Urinary bladder (tissue), 4 donors: ENCODE measurements around the gene GATC. TPM values are rescaled to one million over a fixed set of nuclear protein-coding genes. Genes with fewer than 3 reads are reported as not detected.

ENCODE experiments used
- DNase-seq: peaks from one replicate; pipeline ENCODE4 v3.0.0-alpha.2; 2015; ENCODE audit errors: extremely low spot score
- H3K27ac ChIP-seq: one replicate; pipeline ENCODE4 v1.5.1; 2013; ENCODE audit warnings: low read depth, mild to moderate bottlenecking, moderate library complexity
- H3K36me3 ChIP-seq: one replicate; pipeline ENCODE4 v1.6.1; 2013; ENCODE audit warnings: mild to moderate bottlenecking, moderate library complexity; ENCODE audit not compliant: insufficient read depth
- H3K4me1 ChIP-seq: one replicate; pipeline ENCODE4 v1.6.1; 2013; ENCODE audit warnings: mild to moderate bottlenecking, moderate library complexity; ENCODE audit not compliant: insufficient read depth
- H3K4me3 ChIP-seq: one replicate; pipeline ENCODE4 v1.5.1; 2013; ENCODE audit warnings: low read depth, low read length
- WGBS: extraction: QIAGEN DNeasy Blood & Tissue Kit; methylation state at CpG from one replicate; pipeline ENCODE4 v1.1.7; 2013; 5-methylcytosine and 5-hydroxymethylcytosine counted together
- polyA plus RNA-seq: library from polyadenylated mRNA; stranded (reverse); fragments of 200-250 nt; gene quantifications from one replicate; pipeline ENCODE4 v1.2.3, GENCODE V29; 2013
- small RNA-seq: library from RNA; depleted of rRNA; stranded (forward); fragments of <200 nt; gene quantifications from one replicate; pipeline ENCODE3, GENCODE V24; 2014
- total RNA-seq: library from RNA; depleted of rRNA; stranded (reverse); fragments of >200 nt; gene quantifications from one replicate; pipeline ENCODE4 v1.2.3, GENCODE V29; 2014
- donor health status: healthy with polysubstance abuse.
- donor health status: healthy.

GATC gene
- total and polyA plus RNA-seq, 2 donors, result 11.9 to 26.2 TPM

- peaks cover 12% of the 10 kb centered on the region for H3K36me3 ChIP-seq
- DNase-seq, result no peak
- no peak overlapping the region for H3K4me3 ChIP-seq
- H3K27ac ChIP-seq, result no peak overlapping the region
- H3K4me1 ChIP-seq, result no peaks in the 10 kb centered on the region
- 95% methylated on average over 8 of the region's 8 CpGs for WGBS
Observed at GRCh38 chr12:120508537-120508936, 62.3 kb downstream of the GATC start.

Small RNA genes lying within 50 kb of the gene (small RNA-seq; reads per million reads assigned to genes)
- not detected for gene RF00019

Other genes with a start within 250 kb of the GATC start
- gene RPLP0, start 245.3 kb upstream of the GATC start, total RNA-seq, result 1,987 TPM
- gene RPLP0, start 245.3 kb upstream of the GATC start, polyA plus RNA-seq, result 3,611 TPM
- gene PXN, start 180.7 kb upstream of the GATC start, total RNA-seq, result 32.4 TPM
- gene PXN, start 180.7 kb upstream of the GATC start, polyA plus RNA-seq, result 111 TPM
- gene RNU4-2, start 154.5 kb upstream of the GATC start, total RNA-seq, result under 0.01 TPM
- not detected for gene RNU4-2, start 154.5 kb upstream of the GATC start, polyA plus RNA-seq
- gene RNU4-1, start 153.2 kb upstream of the GATC start, total RNA-seq, result under 0.01 TPM
- not detected for gene RNU4-1, start 153.2 kb upstream of the GATC start, polyA plus RNA-seq
- gene SIRT4, start 144.1 kb upstream of the GATC start, total RNA-seq, result 2.3 TPM
- 1.8 TPM for gene SIRT4, start 144.1 kb upstream of the GATC start, polyA plus RNA-seq
- gene PLA2G1B, start 118.7 kb upstream of the GATC start, total RNA-seq, result 0.90 TPM
- 0.60 TPM for gene PLA2G1B, start 118.7 kb upstream of the GATC start, polyA plus RNA-seq
- gene MSI1, start 77.3 kb upstream of the GATC start, total RNA-seq, result 1.5 TPM
- gene MSI1, start 77.3 kb upstream of the GATC start, polyA plus RNA-seq, result 0.54 TPM
- 278 TPM for gene COX6A1, start 8.3 kb upstream of the GATC start, total RNA-seq
- 715 TPM for gene COX6A1, start 8.3 kb upstream of the GATC start, polyA plus RNA-seq
- 12.4 TPM for gene TRIAP1, start 60 bp upstream of the GATC start, total RNA-seq
- gene TRIAP1, start 60 bp upstream of the GATC start, polyA plus RNA-seq, result 21.4 TPM
- gene SRSF9, start 23.3 kb downstream of the GATC start, total RNA-seq, result 90.6 TPM
- gene SRSF9, start 23.3 kb downstream of the GATC start, polyA plus RNA-seq, result 80.0 TPM
- 247 TPM for gene DYNLL1, start 49.7 kb downstream of the GATC start, total RNA-seq
- gene DYNLL1, start 49.7 kb downstream of the GATC start, polyA plus RNA-seq, result 458 TPM
- 26.8 TPM for gene COQ5, start 82.7 kb downstream of the GATC start, total RNA-seq
- 25.0 TPM for gene COQ5, start 82.7 kb downstream of the GATC start, polyA plus RNA-seq
- gene RNF10, start 87.9 kb downstream of the GATC start, total RNA-seq, result 86.6 TPM
- gene RNF10, start 87.9 kb downstream of the GATC start, polyA plus RNA-seq, result 98.4 TPM
- 25.4 TPM for gene POP5, start 135.0 kb downstream of the GATC start, total RNA-seq
- 38.9 TPM for gene POP5, start 135.0 kb downstream of the GATC start, polyA plus RNA-seq
- 4.9 TPM for gene CABP1, start 194.2 kb downstream of the GATC start, total RNA-seq
- gene CABP1, start 194.2 kb downstream of the GATC start, polyA plus RNA-seq, result 10.4 TPM
- 89.5 TPM for gene MLEC, start 240.7 kb downstream of the GATC start, total RNA-seq
- gene MLEC, start 240.7 kb downstream of the GATC start, polyA plus RNA-seq, result 54.6 TPM